PFSK-1 (cell line): ENCODE results near the gene PLEKHA5.

Experiments
- FOXP2 ChIP-seq: optimal IDR thresholded peaks from 2 replicates; pipeline ENCODE3; 2011; ENCODE audit warnings: borderline replicate concordance, control low read depth, inconsistent platforms; ENCODE audit not compliant: insufficient read depth; ENCODE audit errors: extremely low read length, extremely low read depth
- POLR2AphosphoS5 ChIP-seq: IDR thresholded peaks from 2 replicates; pipeline ENCODE4 v1.6.1; 2012; ENCODE audit warnings: low read depth, mild to moderate bottlenecking, control low read depth, low read length, moderate library complexity
- REST ChIP-seq, 2 experiments: IDR thresholded peaks; 2 replicates each; pipeline versions ENCODE4 v1.6.1 to v1.8.0; 2011 to 2012; ENCODE audit warnings: low read depth in 2 of 2, low read length in 2 of 2, control low read depth in 1 of 2, inconsistent platforms in 1 of 2, mild to moderate bottlenecking in 1 of 2, moderate library complexity in 1 of 2; ENCODE audit not compliant: insufficient read depth in 1 of 2
- SIN3A ChIP-seq: IDR thresholded peaks from 2 replicates; pipeline ENCODE4 v1.6.1; 2012; ENCODE audit warnings: mild to moderate bottlenecking, low read length, moderate library complexity, borderline replicate concordance; ENCODE audit not compliant: insufficient read depth
- TAF1 ChIP-seq: IDR thresholded peaks from 2 replicates; pipeline ENCODE4 v1.6.1; 2012; ENCODE audit warnings: low read length, control low read depth, borderline replicate concordance; ENCODE audit not compliant: insufficient read depth

The PLEKHA5 gene

DNA sequence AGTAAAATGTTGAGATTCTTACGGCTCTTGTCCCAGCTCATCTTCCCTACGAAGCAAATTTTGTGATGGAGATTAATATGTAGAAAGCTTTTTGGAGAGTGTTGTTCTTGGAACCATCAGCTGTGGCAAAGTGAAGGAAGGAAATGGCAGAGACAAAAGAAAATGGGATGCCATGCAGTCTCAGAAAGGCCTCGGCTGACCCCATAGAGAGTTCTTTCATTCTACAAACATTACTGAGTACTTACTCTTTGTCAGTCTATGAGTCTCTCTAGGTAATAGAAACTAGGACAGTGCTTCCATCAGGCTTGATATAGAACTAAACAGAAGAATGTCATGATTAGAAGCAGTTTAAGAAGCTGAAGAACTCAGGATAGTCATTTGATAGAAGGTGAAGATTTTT, 134.1 kb downstream of the PLEKHA5 start:
- TF ChIP-seq REST (IDR thresholded peaks at IDR 0.05; ENCODE audit: insufficient read depth in 1 of 2, low read depth in 2 of 2, low read length in 2 of 2) = no peak
- TF ChIP-seq SIN3A = no peak
- TF ChIP-seq POLR2AphosphoS5 = no peak
- TF ChIP-seq TAF1 = no peak
- no peak for TF ChIP-seq FOXP2

DNA sequence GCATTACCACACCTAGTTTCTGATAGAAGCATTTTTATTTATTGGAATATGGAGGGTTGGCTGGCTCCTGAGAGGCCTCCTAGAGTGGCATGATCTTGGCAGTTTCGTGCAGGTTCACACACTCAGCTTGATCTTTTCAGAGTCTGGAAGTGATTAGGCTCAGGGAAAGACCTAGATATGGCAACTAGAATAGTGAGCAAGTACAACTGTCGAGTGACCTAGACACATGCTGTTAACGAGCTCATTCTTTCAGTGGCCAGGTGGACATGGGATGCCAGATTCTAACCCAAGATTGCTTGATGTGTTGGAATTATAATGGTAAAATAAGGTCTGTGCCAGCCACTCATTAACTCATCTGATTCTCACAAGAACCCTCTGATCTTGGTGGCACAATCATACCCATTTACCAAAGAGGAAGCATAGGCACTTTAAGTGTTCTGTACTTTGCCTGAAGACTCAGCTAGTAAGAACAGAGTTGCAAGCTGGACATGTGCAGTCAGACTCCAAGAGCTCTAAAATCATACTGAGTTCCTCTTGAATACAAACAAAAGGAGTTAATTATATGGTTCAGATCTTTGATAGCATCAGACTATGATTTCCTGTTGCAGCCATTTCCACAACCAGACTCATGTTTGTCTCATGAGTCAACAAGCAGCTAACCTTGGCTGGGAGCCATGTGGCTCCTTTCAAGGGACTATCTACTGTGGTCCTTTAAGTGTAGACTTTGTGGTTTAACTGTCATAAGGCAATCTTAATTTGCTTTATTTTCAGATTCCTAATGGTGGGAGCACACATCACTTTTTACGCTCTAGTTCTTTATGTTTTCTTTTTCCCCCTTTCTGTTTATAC, 144.2 kb downstream of the PLEKHA5 start:
- TF ChIP-seq POLR2AphosphoS5 (peak; percentile 48), FOXP2 (peak; percentile 57), SIN3A (no peak; the same call in 1 of the 2 replicates), REST (IDR thresholded peaks at IDR 0.05; ENCODE audit: insufficient read depth in 1 of 2, low read depth in 2 of 2, low read length in 2 of 2) (0 out of 4 replicates have a peak, but pooled peaks of 1 of the 2 experiments have one; percentile 56), TAF1 (no peak)

DNA sequence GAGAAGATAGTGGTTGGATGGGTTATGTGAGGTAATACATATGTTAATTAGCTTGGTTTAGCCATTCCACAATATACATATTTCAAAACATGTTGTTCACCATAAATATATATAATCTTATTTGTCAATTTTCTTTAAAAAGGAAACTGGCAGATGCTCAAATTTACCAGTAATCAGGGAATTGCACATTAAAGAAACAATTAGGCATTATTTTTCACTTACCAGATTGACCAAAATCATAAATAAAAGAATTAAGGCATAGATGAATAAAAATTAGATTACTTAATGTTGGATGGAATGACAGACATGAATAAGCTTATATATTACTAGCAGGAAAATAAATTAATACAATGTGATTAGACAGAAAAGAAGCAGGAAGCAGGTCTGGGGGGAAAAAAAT, 147.2 kb downstream of the PLEKHA5 start:
- TF ChIP-seq FOXP2 (no peak), TAF1 (no peak), POLR2AphosphoS5 (no peak), SIN3A (no peak), REST (IDR thresholded peaks at IDR 0.05; ENCODE audit: insufficient read depth in 1 of 2, low read depth in 2 of 2, low read length in 2 of 2) (no peak)

- TF ChIP-seq SIN3A (no peak), FOXP2 (no peak), TAF1 (no peak), REST (IDR thresholded peaks at IDR 0.05; ENCODE audit: insufficient read depth in 1 of 2, low read depth in 2 of 2, low read length in 2 of 2) (no peak), POLR2AphosphoS5 (no peak)
Observed at GRCh38 chr12:19277711-19278110, 148.2 kb downstream of the PLEKHA5 start.
